PC-9 (cell line): ENCODE measurements around the gene ADGRV1. TPM values are rescaled to one million over a fixed set of nuclear protein-coding genes. Genes with fewer than 3 reads are reported as not detected.

Experiments used
- BruUV-seq: library from RNA; stranded (reverse); fragments of 400-500 nt; replicated peaks from 2 replicates; lab custom pipeline; 2021; lab: Mats Ljungman, UMichigan
- CTCF ChIA-PET: fragments of 300-600 bp; sonication (Branson Sonifier 250); formaldehyde crosslinking; loops from one replicate; lab custom pipeline; 2022; ENCODE audit warnings: antibody characterized with exemption; lab: Charles Lee
- POLR2A ChIA-PET: fragments of 300-600 bp; sonication (Branson Sonifier 250); formaldehyde crosslinking; loops from one replicate; lab custom pipeline; 2022; ENCODE audit warnings: antibody characterized with exemption; ENCODE audit not compliant: unreplicated experiment; lab: Charles Lee
- DNase-seq, 2 experiments: peaks; one replicate each; pipeline versions ENCODE4 v3.0.0 to v3.0.0-alpha.2; 2015 to 2022; ENCODE audit warnings: mixed read lengths in 1 of 2
- H2AFZ ChIP-seq: fragments of 200-600 bp; sonication (generic); 2 replicates; pipeline ENCODE4 v1.8.1; 2017; ENCODE audit warnings: antibody characterized with exemption
- H3F3A ChIP-seq: fragments of 200-600 bp; sonication (generic); 2 replicates; pipeline ENCODE4 v1.8.1; 2017; ENCODE audit warnings: antibody characterized with exemption, mild to moderate bottlenecking, low read depth; ENCODE audit not compliant: insufficient read depth
- H3K27ac ChIP-seq: fragments of 200-600 bp; sonication (generic); 2 replicates; pipeline ENCODE4 v1.6.1; 2016; ENCODE audit warnings: mixed run types
- H3K27me3 ChIP-seq: fragments of 200-600 bp; sonication (generic); 2 replicates; pipeline ENCODE4 v1.6.1; 2016; ENCODE audit warnings: low read depth, mixed run types; ENCODE audit not compliant: insufficient read depth
- H3K36me3 ChIP-seq: fragments of 200-600 bp; sonication (generic); 2 replicates; pipeline ENCODE4 v1.6.1; 2016; ENCODE audit warnings: low read depth, mixed run types
- H3K4me1 ChIP-seq: fragments of 200-600 bp; sonication (generic); replicated peaks from 2 replicates; pipeline ENCODE4 v1.6.1; 2016; ENCODE audit warnings: mixed run types; ENCODE audit not compliant: insufficient read depth
- H3K4me2 ChIP-seq: fragments of 200-600 bp; sonication (generic); 2 replicates; pipeline ENCODE4 v1.6.1; 2017; ENCODE audit warnings: mixed run types
- H3K4me3 ChIP-seq: fragments of 200-600 bp; sonication (generic); 2 replicates; pipeline ENCODE4 v1.6.1; 2016; ENCODE audit warnings: mixed run types
- H3K79me2 ChIP-seq: fragments of 200-600 bp; sonication (generic); 2 replicates; pipeline ENCODE4 v1.6.1; 2017; ENCODE audit warnings: low read depth, mixed run types
- H3K9me2 ChIP-seq: fragments of 200-600 bp; sonication (generic); 2 replicates; pipeline ENCODE4 v1.8.1; 2017; ENCODE audit warnings: mild to moderate bottlenecking; ENCODE audit not compliant: insufficient read depth
- H3K9me3 ChIP-seq: fragments of 200-600 bp; sonication (generic); 2 replicates; pipeline ENCODE4 v1.8.1; 2016; ENCODE audit warnings: low read depth; ENCODE audit not compliant: insufficient read depth
- H4K20me1 ChIP-seq: fragments of 200-600 bp; sonication (generic); 2 replicates; pipeline ENCODE4 v1.8.1; 2017; ENCODE audit not compliant: insufficient read depth
- EZH2 ChIP-seq: fragments of 200-600 bp; sonication (generic); IDR thresholded peaks from 2 replicates; pipeline ENCODE4 v1.8.0; 2017; ENCODE audit warnings: antibody characterized with exemption, low read depth
- intact Hi-C: fragments of 100-400 bp; cut with micrococcal nuclease; formaldehyde crosslinking; loops from one replicate; pipeline ENCODE4 v1.10.0; 2022; ENCODE audit not compliant: unreplicated experiment
- total RNA-seq: library from RNA; stranded (reverse); gene quantifications from 2 replicates; pipeline ENCODE4 v1.2.3, GENCODE V29; 2021
- TF ChIP-seq, protein P1 (sequence below): fragments of 200-600 bp; sonication (generic); conservative IDR thresholded peaks from 2 replicates; pipeline ENCODE4 v1.6.1; 2017; ENCODE audit warnings: mixed run types, antibody characterized with exemption, mild to moderate bottlenecking, moderate library complexity

ADGRV1 gene
- total RNA-seq, 1 experiment from 2014 or later: 1.0 TPM

DNA sequence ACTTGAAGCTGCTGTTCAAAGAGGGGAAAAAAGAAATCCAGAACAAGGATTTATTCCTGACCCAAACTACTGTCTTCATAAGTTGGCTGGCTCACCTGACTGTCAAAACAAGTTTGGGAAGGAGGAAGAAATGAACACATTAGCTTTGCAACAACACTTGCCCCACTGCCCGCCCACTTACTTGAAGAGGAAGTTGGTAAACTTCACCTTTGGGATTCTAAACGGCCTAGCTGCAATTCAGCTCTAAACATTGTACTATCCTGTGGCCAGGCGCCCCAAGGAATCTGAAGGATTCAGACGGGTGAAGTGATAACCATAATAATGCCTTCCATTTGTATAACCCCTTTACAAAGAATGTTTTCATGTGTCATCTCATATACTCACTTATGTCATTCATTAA is 625.1 kb downstream of the ADGRV1 start:
- no peaks in the 10 kb centered on the region for H3K9me3 ChIP-seq
- intact Hi-C loops: no loop called here
- no peaks in the 10 kb centered on the region for H3F3A ChIP-seq
- no peak overlapping the region for H3K27ac ChIP-seq
- no peak overlapping the region for H3K4me2 ChIP-seq
- no TSS peak for BruUV-seq
- POLR2A ChIA-PET: interaction anchor here (0.5 to 0.6 kb wide), 2 partner anchors 306 to 570 kb away, joined by 4 to 7 read pairs; no protein-coding TSS in a partner anchor
- no peak overlapping the region for H3K4me3 ChIP-seq
- no peak for TF ChIP-seq EZH2
- TF ChIP-seq, protein P1, sequence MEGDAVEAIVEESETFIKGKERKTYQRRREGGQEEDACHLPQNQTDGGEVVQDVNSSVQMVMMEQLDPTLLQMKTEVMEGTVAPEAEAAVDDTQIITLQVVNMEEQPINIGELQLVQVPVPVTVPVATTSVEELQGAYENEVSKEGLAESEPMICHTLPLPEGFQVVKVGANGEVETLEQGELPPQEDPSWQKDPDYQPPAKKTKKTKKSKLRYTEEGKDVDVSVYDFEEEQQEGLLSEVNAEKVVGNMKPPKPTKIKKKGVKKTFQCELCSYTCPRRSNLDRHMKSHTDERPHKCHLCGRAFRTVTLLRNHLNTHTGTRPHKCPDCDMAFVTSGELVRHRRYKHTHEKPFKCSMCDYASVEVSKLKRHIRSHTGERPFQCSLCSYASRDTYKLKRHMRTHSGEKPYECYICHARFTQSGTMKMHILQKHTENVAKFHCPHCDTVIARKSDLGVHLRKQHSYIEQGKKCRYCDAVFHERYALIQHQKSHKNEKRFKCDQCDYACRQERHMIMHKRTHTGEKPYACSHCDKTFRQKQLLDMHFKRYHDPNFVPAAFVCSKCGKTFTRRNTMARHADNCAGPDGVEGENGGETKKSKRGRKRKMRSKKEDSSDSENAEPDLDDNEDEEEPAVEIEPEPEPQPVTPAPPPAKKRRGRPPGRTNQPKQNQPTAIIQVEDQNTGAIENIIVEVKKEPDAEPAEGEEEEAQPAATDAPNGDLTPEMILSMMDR: no peak
- no peaks in the 10 kb centered on the region for H4K20me1 ChIP-seq
- DNase-seq: no peak
- H3K27me3 ChIP-seq: no peaks in the 10 kb centered on the region
- no peak overlapping the region for H2AFZ ChIP-seq
- peaks cover 6% of the 10 kb centered on the region; the same call in 1 of the 2 replicates for H3K4me1 ChIP-seq
- no peaks in the 10 kb centered on the region for H3K79me2 ChIP-seq
- no peaks in the 10 kb centered on the region for H3K9me2 ChIP-seq
- no peaks in the 10 kb centered on the region for H3K36me3 ChIP-seq
- CTCF ChIA-PET: no interaction called here

DNA sequence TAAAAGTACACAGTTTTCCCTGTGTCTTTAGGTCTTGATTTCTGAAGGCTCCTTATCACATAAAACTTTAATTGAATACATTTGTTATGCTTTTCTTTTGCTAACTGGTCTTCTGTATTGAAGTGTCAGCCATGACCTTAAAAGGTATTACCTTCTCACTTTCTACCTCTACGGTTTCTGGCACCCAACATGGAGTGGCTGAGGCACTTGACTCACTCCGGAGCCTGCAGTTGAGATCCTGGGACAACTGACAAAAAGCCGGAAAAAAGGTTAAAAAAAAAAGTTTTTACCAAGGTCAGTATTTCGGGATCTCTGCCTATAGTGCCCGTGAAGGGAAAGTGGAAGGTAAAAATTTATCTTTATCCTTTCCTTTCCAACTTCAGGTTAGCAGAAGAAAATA is 627.5 kb downstream of the ADGRV1 start:
- H4K20me1 ChIP-seq: no peaks in the 10 kb centered on the region
- H3K36me3 ChIP-seq: no peaks in the 10 kb centered on the region
- no peaks in the 10 kb centered on the region for H3K9me3 ChIP-seq
- H3K27ac ChIP-seq: no peak overlapping the region
- DNase-seq: no peak
- H2AFZ ChIP-seq: no peak overlapping the region
- peaks cover 18% of the 10 kb centered on the region; the same call in 1 of the 2 replicates for H3K4me1 ChIP-seq
- H3K79me2 ChIP-seq: no peaks in the 10 kb centered on the region
- H3K4me2 ChIP-seq: no peak overlapping the region
- no peak for TF ChIP-seq EZH2
- TF ChIP-seq, protein P1: no peak
- CTCF ChIA-PET: no interaction called here
- BruUV-seq: no TSS peak
- intact Hi-C loops: no loop called here
- 0 out of 2 replicates have a peak, but pooled peaks cover 4% of the 10 kb centered on the region for H3K9me2 ChIP-seq
- POLR2A ChIA-PET: no interaction called here
- no peaks in the 10 kb centered on the region for H3F3A ChIP-seq
- H3K27me3 ChIP-seq: no peaks in the 10 kb centered on the region
- H3K4me3 ChIP-seq: no peak overlapping the region

DNA sequence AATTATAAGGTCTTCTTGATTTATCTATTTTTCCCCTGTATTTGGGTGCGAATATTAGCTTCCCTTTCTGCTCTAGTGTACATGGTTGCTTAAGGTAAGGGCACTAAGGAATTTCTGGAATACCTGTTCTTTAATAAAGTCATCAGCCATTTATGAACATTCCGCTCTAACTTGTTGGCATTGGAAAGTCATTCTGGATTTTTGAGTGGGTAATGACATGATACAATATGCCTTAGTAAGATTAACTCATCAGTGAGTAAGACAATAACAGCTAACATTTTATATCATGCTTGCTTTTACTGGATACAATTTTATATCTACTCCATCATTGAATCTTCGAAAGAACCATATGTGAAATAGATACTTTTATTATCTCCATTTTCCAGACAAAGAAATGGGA is 628.4 kb downstream of the ADGRV1 start:
- Histone ChIP-seq H3K4me3 (no peak overlapping the region), H3K9me2 (0 out of 2 replicates have a peak, but pooled peaks cover 4% of the 10 kb centered on the region), H3K36me3 (no peaks in the 10 kb centered on the region), H3K27me3 (no peaks in the 10 kb centered on the region), H3K4me1 (peaks cover 18% of the 10 kb centered on the region; the same call in 1 of the 2 replicates), H3F3A (no peaks in the 10 kb centered on the region), H3K79me2 (no peaks in the 10 kb centered on the region), H3K27ac (no peak overlapping the region), H3K4me2 (no peak overlapping the region), H4K20me1 (no peaks in the 10 kb centered on the region), H3K9me3 (no peaks in the 10 kb centered on the region), H2AFZ (no peak overlapping the region)
- no peak for DNase-seq
- CTCF ChIA-PET: no interaction called here
- BruUV-seq: no TSS peak
- TF ChIP-seq EZH2: no peak
- TF ChIP-seq, protein P1: no peak
- POLR2A ChIA-PET: no interaction called here
- intact Hi-C loops: no loop called here
